ENCODE measurements around the gene DOK5. TPM values are rescaled to one million over a fixed set of nuclear protein-coding genes. Genes with fewer than 3 reads are reported as not detected.

DOK5 gene
- total RNA-seq, 1 donor = 85.6 TPM

DNA sequence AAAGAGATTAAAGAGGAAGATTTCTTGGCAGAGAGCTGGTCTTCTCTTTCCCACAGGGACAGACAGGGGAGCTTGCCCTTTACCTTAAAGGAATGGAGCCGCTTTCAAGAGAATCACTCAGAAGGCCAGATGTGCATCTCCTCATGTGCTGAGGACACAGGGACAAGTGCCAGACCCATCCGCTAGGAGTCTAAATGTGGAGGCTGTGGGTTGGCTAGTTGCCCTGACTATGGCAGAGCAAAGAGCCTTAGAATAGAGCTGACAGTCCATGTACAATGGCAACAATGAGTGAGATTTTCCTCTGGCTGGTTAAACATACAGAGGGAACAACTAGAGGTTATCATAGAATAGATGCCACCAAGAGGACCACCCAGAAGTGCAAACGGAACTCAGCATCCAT lies 7.3 kb upstream of the DOK5 start:
- DNase-seq (ENCODE audit: low read depth) = peak; percentile 28

DNA sequence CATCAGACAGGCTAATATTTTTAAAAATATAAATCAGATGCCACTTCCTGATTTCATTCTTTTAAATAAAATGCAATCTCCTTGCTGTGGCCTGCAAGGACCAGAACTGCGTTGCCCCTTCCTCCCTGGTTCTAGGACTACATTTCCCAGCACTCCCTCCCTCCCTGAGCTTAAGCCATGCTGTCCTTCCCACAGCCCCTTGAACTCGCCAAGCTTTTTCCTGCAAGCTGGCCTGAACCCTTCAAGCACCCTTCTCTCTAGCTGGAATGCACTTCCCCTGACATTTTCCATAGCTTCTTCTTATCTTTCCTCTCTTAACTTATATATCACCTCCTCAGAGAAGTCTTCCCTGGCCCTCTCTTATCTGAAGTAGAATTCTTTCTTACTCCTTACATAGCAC lies 6.1 kb upstream of the DOK5 start:
- H3K4me3 ChIP-seq (ENCODE audit: low read depth, low read length) = no peak overlapping the region
- DNase-seq (ENCODE audit: low read depth) = no peak
- TF ChIP-seq, protein P1, sequence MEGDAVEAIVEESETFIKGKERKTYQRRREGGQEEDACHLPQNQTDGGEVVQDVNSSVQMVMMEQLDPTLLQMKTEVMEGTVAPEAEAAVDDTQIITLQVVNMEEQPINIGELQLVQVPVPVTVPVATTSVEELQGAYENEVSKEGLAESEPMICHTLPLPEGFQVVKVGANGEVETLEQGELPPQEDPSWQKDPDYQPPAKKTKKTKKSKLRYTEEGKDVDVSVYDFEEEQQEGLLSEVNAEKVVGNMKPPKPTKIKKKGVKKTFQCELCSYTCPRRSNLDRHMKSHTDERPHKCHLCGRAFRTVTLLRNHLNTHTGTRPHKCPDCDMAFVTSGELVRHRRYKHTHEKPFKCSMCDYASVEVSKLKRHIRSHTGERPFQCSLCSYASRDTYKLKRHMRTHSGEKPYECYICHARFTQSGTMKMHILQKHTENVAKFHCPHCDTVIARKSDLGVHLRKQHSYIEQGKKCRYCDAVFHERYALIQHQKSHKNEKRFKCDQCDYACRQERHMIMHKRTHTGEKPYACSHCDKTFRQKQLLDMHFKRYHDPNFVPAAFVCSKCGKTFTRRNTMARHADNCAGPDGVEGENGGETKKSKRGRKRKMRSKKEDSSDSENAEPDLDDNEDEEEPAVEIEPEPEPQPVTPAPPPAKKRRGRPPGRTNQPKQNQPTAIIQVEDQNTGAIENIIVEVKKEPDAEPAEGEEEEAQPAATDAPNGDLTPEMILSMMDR (IDR thresholded peaks at IDR 0.05; ENCODE audit: insufficient read depth, low read length) = no peak

More for the DNA sequence above, 7.3 kb upstream of the DOK5 start:
- TF ChIP-seq, protein P1 (IDR thresholded peaks at IDR 0.05; ENCODE audit: insufficient read depth, low read length) = no peak
- H3K4me3 ChIP-seq (ENCODE audit: low read depth, low read length) = no peak overlapping the region

DNA sequence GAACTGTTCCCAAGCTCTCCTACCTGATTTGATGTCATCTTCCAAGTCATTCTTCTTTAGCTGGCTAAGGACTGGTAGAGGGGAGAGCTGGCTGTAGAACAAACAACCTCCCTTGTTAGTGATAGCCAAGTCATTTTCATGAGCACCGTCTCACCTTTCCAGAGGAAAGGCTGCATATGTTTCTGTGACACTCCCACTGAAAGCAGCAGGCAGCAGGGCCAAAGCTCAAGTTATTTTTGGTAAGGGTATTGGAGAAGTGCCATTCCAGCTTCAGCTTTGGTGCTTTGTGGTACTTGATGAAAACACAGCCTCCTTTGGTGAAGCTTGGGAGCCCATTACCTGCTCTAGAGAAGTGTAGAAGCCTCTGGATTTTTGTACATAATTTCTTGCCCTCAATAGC lies 5.4 kb upstream of the DOK5 start:
- DNase-seq (ENCODE audit: low read depth) = no peak
- TF ChIP-seq, protein P1 (IDR thresholded peaks at IDR 0.05; ENCODE audit: insufficient read depth, low read length) = no peak
- no peak overlapping the region for H3K4me3 ChIP-seq (ENCODE audit: low read depth, low read length)

DNA sequence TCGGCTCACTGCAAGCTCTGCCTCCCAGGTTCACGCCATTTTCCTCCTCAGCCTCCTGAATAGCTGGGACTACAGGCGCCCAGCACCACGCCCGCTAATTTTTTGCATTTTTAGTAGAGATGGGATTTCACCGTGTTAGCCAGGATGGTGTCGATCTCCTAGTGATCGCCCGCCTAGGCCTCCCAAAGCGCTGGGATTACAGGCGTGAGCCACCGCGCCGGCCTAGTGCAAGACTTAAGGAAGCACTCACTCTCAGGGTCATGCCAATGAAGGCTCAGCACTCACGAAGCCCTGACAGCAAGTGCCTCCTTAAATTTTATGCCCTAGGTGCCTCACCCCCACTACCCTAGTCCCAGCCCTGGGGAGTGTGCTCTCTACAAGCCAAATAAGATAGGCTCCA lies 4.7 kb upstream of the DOK5 start:
- DNase-seq (ENCODE audit: low read depth) = no peak
- TF ChIP-seq, protein P1 (IDR thresholded peaks at IDR 0.05; ENCODE audit: insufficient read depth, low read length) = no peak
- H3K4me3 ChIP-seq (ENCODE audit: low read depth, low read length) = no peak overlapping the region

DNA sequence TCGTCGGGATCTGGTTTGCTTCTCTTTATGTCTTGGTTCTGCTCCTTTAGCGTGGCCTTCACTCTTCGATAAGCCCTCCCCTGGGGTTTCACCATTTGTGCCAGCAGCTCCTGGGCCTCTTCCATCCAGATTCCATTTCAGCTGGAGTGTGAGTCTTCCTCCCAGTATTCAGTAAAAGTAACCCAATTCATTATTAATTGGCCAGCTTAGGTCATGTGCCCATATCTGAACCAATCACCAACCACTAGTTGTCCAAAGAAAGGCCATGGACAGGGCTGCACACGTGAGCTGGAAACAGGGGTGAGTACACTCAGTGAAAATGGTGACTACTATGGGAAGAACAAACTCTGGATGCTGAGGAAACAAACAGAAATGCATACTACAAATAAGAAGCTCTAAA lies 2.8 kb upstream of the DOK5 start:
- no peak for DNase-seq (ENCODE audit: low read depth)
- H3K4me3 ChIP-seq (ENCODE audit: low read depth, low read length) = no peak overlapping the region
- TF ChIP-seq, protein P1 (IDR thresholded peaks at IDR 0.05; ENCODE audit: insufficient read depth, low read length) = no peak

DNA sequence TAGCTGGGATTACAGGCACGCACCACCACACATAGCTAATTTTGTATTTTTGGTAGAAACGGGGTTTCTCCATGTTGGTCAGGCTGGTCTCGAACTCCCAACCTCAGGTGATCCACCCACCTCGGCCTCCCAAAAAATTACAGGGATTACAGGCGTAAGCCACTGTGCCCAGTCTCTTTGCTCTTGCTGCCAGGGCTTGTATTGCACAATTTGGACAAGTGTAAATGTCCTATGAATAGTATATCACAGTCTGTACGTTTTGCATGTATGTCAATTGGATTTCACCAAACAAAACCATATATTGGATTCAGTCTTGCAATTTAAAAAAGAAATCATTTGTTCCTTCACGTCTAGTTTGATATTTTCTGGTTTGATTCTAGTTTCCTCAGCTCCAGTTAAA lies 2.1 kb upstream of the DOK5 start:
- no peak for DNase-seq (ENCODE audit: low read depth)
- TF ChIP-seq, protein P1 (IDR thresholded peaks at IDR 0.05; ENCODE audit: insufficient read depth, low read length) = no peak
- H3K4me3 ChIP-seq (ENCODE audit: low read depth, low read length) = no peak overlapping the region

DNA sequence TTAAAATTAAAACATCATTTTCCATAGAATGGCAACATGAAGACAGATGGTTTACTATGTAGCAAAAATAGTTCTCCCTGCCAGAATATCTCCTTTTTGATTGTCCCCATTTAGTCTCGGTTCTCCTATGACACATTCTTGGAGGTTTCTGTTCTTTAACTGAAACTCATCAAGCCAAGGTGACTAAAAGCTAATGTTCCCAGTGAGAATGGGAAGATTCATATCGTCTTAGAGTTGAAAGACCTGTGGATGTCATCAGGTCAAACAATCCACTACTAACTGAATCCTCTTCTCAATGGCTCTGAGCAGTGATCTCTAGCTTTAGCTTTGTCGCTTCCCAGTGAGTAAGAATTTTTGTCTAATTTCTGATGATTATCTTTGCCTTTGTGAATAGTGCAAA lies 1.3 kb upstream of the DOK5 start:
- no peak for DNase-seq (ENCODE audit: low read depth)
- TF ChIP-seq, protein P1 (IDR thresholded peaks at IDR 0.05; ENCODE audit: insufficient read depth, low read length) = no peak
- no peak overlapping the region for H3K4me3 ChIP-seq (ENCODE audit: low read depth, low read length)

Data from fibroblast of the aortic adventitia (primary cell).